ENCODE measurements around the gene HAPLN2.
"Not testable (repeated sequence)": the region's sequence is repeated elsewhere in the genome, so short reads cannot be mapped to it uniquely, and the experiment has no call there.

HAPLN2 gene

DNA sequence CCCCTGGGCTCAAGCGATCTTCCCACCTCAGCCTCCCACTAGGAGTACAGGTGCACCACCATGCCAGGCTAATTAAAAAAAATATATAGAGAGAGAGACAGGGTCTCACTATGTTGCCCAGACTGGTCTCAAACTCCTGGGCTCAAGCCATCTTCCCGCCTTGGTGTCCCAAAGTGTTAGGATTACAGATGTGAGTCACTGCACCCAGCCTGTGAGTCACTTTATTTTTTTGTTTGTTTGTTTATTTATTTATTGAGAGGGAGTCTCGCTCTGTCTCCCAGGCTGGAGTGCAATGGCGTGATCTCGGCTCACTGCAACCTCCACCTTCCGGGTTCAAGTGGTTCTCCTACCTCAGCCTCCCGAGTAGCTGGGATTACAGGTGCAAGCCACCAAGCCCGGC lies 31.3 kb upstream of the HAPLN2 start:
- not testable (repeated sequence) for H3K79me1 ChIP-seq (ENCODE audit: low read depth, low read length); H3K9ac ChIP-seq (ENCODE audit: low read depth, low read length, poor library complexity); H2BK120ac ChIP-seq (ENCODE audit: low read depth, low read length); H3K14ac ChIP-seq (ENCODE audit: low read length); H2AFZ ChIP-seq (ENCODE audit: low read length); H3K27ac ChIP-seq (replicated peaks; ENCODE audit: low read length); H4K91ac ChIP-seq (ENCODE audit: low read depth, low read length, poor library complexity); H3K4me3 ChIP-seq (ENCODE audit: low read length in 2 of 2); H3K9me3 ChIP-seq (replicated peaks in 1 of 2; ENCODE audit: control insufficient read depth in 2 of 2, insufficient read depth in 1 of 2, low read depth in 1 of 2, low read length in 2 of 2); DNase-seq (ENCODE audit: low spot score); H2BK12ac ChIP-seq (ENCODE audit: low read length); H4K8ac ChIP-seq (ENCODE audit: low read depth, low read length); H2BK15ac ChIP-seq (ENCODE audit: low read length); H3K36me3 ChIP-seq (replicated peaks in 1 of 2; ENCODE audit: control insufficient read depth in 2 of 2, insufficient read depth in 2 of 2, low read length in 2 of 2); H2BK5ac ChIP-seq (ENCODE audit: low read length); H2AK5ac ChIP-seq (ENCODE audit: low read depth, low read length); H3K4me2 ChIP-seq (ENCODE audit: insufficient read depth, low read length, poor library complexity, severe bottlenecking); H3K4me1 ChIP-seq (ENCODE audit: control insufficient read depth in 2 of 2, insufficient read depth in 1 of 2, low read depth in 1 of 2, low read length in 2 of 2); H3K18ac ChIP-seq (ENCODE audit: low read length); H3K4ac ChIP-seq (ENCODE audit: low read length); H3K23ac ChIP-seq (ENCODE audit: low read depth, low read length, poor library complexity)
- no CpG with 5 or more reads among the region's 8 CpGs for WGBS, 2 donors (ENCODE audit: extremely low coverage in 2 of 2, insufficient read length in 2 of 2, insufficient replicate concordance in 1 of 2)
- peaks cover 0 to 32% (median 2%) of the 10 kb centered on the region in 3 experiments for H3K27me3 ChIP-seq (ENCODE audit: control insufficient read depth in 3 of 3, insufficient read depth in 3 of 3, low read depth in 1 of 3, low read length in 3 of 3)

DNA sequence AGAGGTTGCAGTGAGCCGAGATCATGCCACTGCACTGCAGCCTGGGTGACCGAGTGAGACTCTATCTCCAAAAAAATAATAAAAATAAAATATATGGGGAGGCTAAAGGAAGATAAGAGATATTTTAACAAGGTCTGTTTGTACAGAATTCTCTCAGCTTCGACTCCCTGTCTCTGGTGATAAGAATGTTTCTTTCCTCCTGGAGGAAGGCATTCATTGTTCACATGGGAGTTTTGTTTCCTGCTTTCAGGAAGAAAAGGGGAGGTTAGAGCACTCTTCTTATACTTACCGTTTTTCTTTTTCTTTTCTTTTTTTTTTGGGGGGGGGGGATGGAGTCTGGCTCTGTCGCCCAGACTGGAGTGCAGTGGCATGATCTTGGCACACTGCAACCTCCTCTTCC lies 29.7 kb upstream of the HAPLN2 start:
- DNase-seq (ENCODE audit: low spot score) = no peak
- peaks cover 3% of the 10 kb centered on the region for H3K79me1 ChIP-seq (ENCODE audit: low read depth, low read length)
- peaks cover 10 to 22% of the 10 kb centered on the region in 2 donors for H3K36me3 ChIP-seq (replicated peaks in 1 of 2; ENCODE audit: control insufficient read depth in 2 of 2, insufficient read depth in 2 of 2, low read length in 2 of 2)
- no peak overlapping the region for H2BK120ac ChIP-seq (ENCODE audit: low read depth, low read length)
- no peak overlapping the region for H3K9ac ChIP-seq (ENCODE audit: low read depth, low read length, poor library complexity)
- peaks cover 0 to 27% (median 2%) of the 10 kb centered on the region in 3 experiments for H3K27me3 ChIP-seq (ENCODE audit: control insufficient read depth in 3 of 3, insufficient read depth in 3 of 3, low read depth in 1 of 3, low read length in 3 of 3)
- no peak overlapping the region for H3K4me2 ChIP-seq (ENCODE audit: insufficient read depth, low read length, poor library complexity, severe bottlenecking)
- no peak overlapping the region for H3K4me3 ChIP-seq (ENCODE audit: low read length in 2 of 2)
- H2AFZ ChIP-seq (ENCODE audit: low read length) = no peak overlapping the region
- H4K8ac ChIP-seq (ENCODE audit: low read depth, low read length) = no peak overlapping the region
- peaks cover 5 to 7% of the 10 kb centered on the region in 2 donors for H3K4me1 ChIP-seq (ENCODE audit: control insufficient read depth in 2 of 2, insufficient read depth in 1 of 2, low read depth in 1 of 2, low read length in 2 of 2)
- H2BK12ac ChIP-seq (ENCODE audit: low read length) = no peak overlapping the region
- H2BK15ac ChIP-seq (ENCODE audit: low read length) = no peak overlapping the region
- no peaks in the 10 kb centered on the region for H3K9me3 ChIP-seq (replicated peaks in 1 of 2; ENCODE audit: control insufficient read depth in 2 of 2, insufficient read depth in 1 of 2, low read depth in 1 of 2, low read length in 2 of 2)
- H2AK5ac ChIP-seq (ENCODE audit: low read depth, low read length) = no peak overlapping the region
- WGBS, 2 donors (ENCODE audit: extremely low coverage in 2 of 2, insufficient read length in 2 of 2, insufficient replicate concordance in 1 of 2) = no CpG with 5 or more reads among the region's 5 CpGs
- H3K14ac ChIP-seq (ENCODE audit: low read length) = no peak overlapping the region
- no peak overlapping the region for H3K27ac ChIP-seq (replicated peaks; ENCODE audit: low read length)
- no peak overlapping the region for H4K91ac ChIP-seq (ENCODE audit: low read depth, low read length, poor library complexity)
- no peak overlapping the region for H2BK5ac ChIP-seq (ENCODE audit: low read length)
- H3K23ac ChIP-seq (ENCODE audit: low read depth, low read length, poor library complexity) = no peak overlapping the region
- no peak overlapping the region for H3K18ac ChIP-seq (ENCODE audit: low read length)
- H3K4ac ChIP-seq (ENCODE audit: low read length) = no peak overlapping the region

- H2BK120ac ChIP-seq (ENCODE audit: low read depth, low read length) = no peak overlapping the region
Observed at GRCh38 chr1:156590326-156591180, 28.7 kb upstream of the HAPLN2 start.

DNA sequence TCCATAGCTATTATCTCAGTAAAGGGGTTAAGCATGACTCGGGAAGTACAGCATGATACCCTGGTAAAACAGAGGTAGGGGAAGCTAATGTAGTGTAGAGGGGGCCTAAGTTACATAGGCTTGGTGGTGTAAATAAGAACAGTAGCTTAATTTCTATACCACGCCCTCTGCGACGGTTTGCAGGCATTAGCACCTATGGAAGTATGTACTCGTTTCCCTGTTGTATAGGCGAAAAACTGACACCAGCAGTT lies 28.1 kb upstream of the HAPLN2 start:
- H3K4me1 ChIP-seq (ENCODE audit: control insufficient read depth in 2 of 2, insufficient read depth in 1 of 2, low read depth in 1 of 2, low read length in 2 of 2) = peaks cover 5 to 12% of the 10 kb centered on the region in 2 donors
- DNase-seq (ENCODE audit: low spot score) = no peak
- H3K79me1 ChIP-seq (ENCODE audit: low read depth, low read length) = peaks cover 3% of the 10 kb centered on the region

More at GRCh38 chr1:156590326-156591180, 28.7 kb upstream of the HAPLN2 start:
- Histone ChIP-seq H4K8ac (ENCODE audit: low read depth, low read length) (no peak overlapping the region), H3K18ac (ENCODE audit: low read length) (no peak overlapping the region), H3K79me1 (ENCODE audit: low read depth, low read length) (peaks cover 3% of the 10 kb centered on the region), H3K36me3 (replicated peaks in 1 of 2; ENCODE audit: control insufficient read depth in 2 of 2, insufficient read depth in 2 of 2, low read length in 2 of 2) (peaks cover 17 to 32% of the 10 kb centered on the region in 2 donors), H2AK5ac (ENCODE audit: low read depth, low read length) (no peak overlapping the region), H2BK12ac (ENCODE audit: low read length) (no peak overlapping the region), H3K27me3 (ENCODE audit: control insufficient read depth in 3 of 3, insufficient read depth in 3 of 3, low read depth in 1 of 3, low read length in 3 of 3) (peaks cover 0 to 17% (median 0%) of the 10 kb centered on the region in 3 experiments), H3K9me3 (replicated peaks in 1 of 2; ENCODE audit: control insufficient read depth in 2 of 2, insufficient read depth in 1 of 2, low read depth in 1 of 2, low read length in 2 of 2) (no peaks in the 10 kb centered on the region), H3K14ac (ENCODE audit: low read length) (no peak overlapping the region), H3K27ac (replicated peaks; ENCODE audit: low read length) (no peak overlapping the region), H2AFZ (ENCODE audit: low read length) (peak overlapping the region; percentile 93), H2BK15ac (ENCODE audit: low read length) (no peak overlapping the region), H4K91ac (ENCODE audit: low read depth, low read length, poor library complexity) (no peak overlapping the region), H3K23ac (ENCODE audit: low read depth, low read length, poor library complexity) (no peak overlapping the region), H2BK5ac (ENCODE audit: low read length) (no peak overlapping the region), H3K4ac (ENCODE audit: low read length) (no peak overlapping the region), H3K4me3 (ENCODE audit: low read length in 2 of 2) (peak overlapping the region in 1 of 2 donors; percentile 67), H3K4me2 (ENCODE audit: insufficient read depth, low read length, poor library complexity, severe bottlenecking) (no peak overlapping the region), H3K4me1 (ENCODE audit: control insufficient read depth in 2 of 2, insufficient read depth in 1 of 2, low read depth in 1 of 2, low read length in 2 of 2) (peaks cover 5 to 12% of the 10 kb centered on the region in 2 donors), H3K9ac (ENCODE audit: low read depth, low read length, poor library complexity) (no peak overlapping the region)
- no CpG with 5 or more reads among the region's 10 CpGs for WGBS, 2 donors (ENCODE audit: extremely low coverage in 2 of 2, insufficient read length in 2 of 2, insufficient replicate concordance in 1 of 2)
- DNase-seq (ENCODE audit: low spot score) = no peak

More for the DNA sequence above, 28.1 kb upstream of the HAPLN2 start:
- no peak overlapping the region for H3K18ac ChIP-seq (ENCODE audit: low read length)
- peaks cover 22 to 38% of the 10 kb centered on the region in 2 donors for H3K36me3 ChIP-seq (replicated peaks in 1 of 2; ENCODE audit: control insufficient read depth in 2 of 2, insufficient read depth in 2 of 2, low read length in 2 of 2)
- no peaks in the 10 kb centered on the region for H3K9me3 ChIP-seq (replicated peaks in 1 of 2; ENCODE audit: control insufficient read depth in 2 of 2, insufficient read depth in 1 of 2, low read depth in 1 of 2, low read length in 2 of 2)
- no peak overlapping the region for H3K27ac ChIP-seq (replicated peaks; ENCODE audit: low read length)
- H2BK120ac ChIP-seq (ENCODE audit: low read depth, low read length) = no peak overlapping the region
- no peak overlapping the region for H2BK5ac ChIP-seq (ENCODE audit: low read length)
- peak overlapping the region; percentile 94 for H3K4me2 ChIP-seq (ENCODE audit: insufficient read depth, low read length, poor library complexity, severe bottlenecking)
- H3K4ac ChIP-seq (ENCODE audit: low read length) = no peak overlapping the region
- H2BK15ac ChIP-seq (ENCODE audit: low read length) = no peak overlapping the region
- H3K27me3 ChIP-seq (ENCODE audit: control insufficient read depth in 3 of 3, insufficient read depth in 3 of 3, low read depth in 1 of 3, low read length in 3 of 3) = peaks cover 0 to 11% (median 0%) of the 10 kb centered on the region in 3 experiments
- WGBS, 2 donors (ENCODE audit: extremely low coverage in 2 of 2, insufficient read length in 2 of 2, insufficient replicate concordance in 1 of 2) = no CpG with 5 or more reads among the region's 6 CpGs
- no peak overlapping the region for H2AK5ac ChIP-seq (ENCODE audit: low read depth, low read length)
- no peak overlapping the region for H4K91ac ChIP-seq (ENCODE audit: low read depth, low read length, poor library complexity)
- H2AFZ ChIP-seq (ENCODE audit: low read length) = peak overlapping the region; percentile 93
- no peak overlapping the region for H3K14ac ChIP-seq (ENCODE audit: low read length)
- no peak overlapping the region for H4K8ac ChIP-seq (ENCODE audit: low read depth, low read length)
- H3K23ac ChIP-seq (ENCODE audit: low read depth, low read length, poor library complexity) = no peak overlapping the region
- H3K4me3 ChIP-seq (ENCODE audit: low read length in 2 of 2) = peak overlapping the region; percentile 67 to 78
- H2BK12ac ChIP-seq (ENCODE audit: low read length) = no peak overlapping the region
- peak overlapping the region; percentile 79 for H3K9ac ChIP-seq (ENCODE audit: low read depth, low read length, poor library complexity)

All from neuronal stem cell (in vitro differentiated cells).